GM12878 (cell line): ENCODE results near the gene SORCS2. TPM values are rescaled to one million over a fixed set of nuclear protein-coding genes. Genes with fewer than 3 reads are reported as not detected.

ENCODE experiments used
- ATAC-seq: fragments of 200-7000 bp; cut with Tn5 transposase; 3 replicates; pipeline ENCODE4 v1.9.1; 2020; ENCODE audit warnings: mild to moderate bottlenecking, moderate library complexity
- BruUV-seq: library from RNA; stranded (reverse); fragments of 400-500 nt; replicated peaks from 2 replicates; lab custom pipeline; 2021; lab: Mats Ljungman, UMichigan
- CTCF ChIA-PET: fragments of 300-600 bp; sonication (Branson Sonifier 250); formaldehyde crosslinking; extraction: SDS; loops from one replicate; lab custom pipeline; 2021; ENCODE audit warnings: inconsistent platforms; lab: Yijun Ruan, JAX
- POLR2A ChIA-PET: fragments of 350-600 bp; formaldehyde crosslinking; extraction: SDS; loops from one replicate; lab custom pipeline; 2021; ENCODE audit warnings: inconsistent platforms; lab: Charles Lee
- RAD21 ChIA-PET: fragments of 300-600 bp; sonication (Branson Sonifier 250); formaldehyde crosslinking; loops from one replicate; lab custom pipeline; 2023; ENCODE audit warnings: antibody characterized with exemption; ENCODE audit not compliant: unreplicated experiment; lab: Charles Lee
- SMC1A ChIA-PET: fragments of 300-600 bp; sonication (Branson Sonifier 250); formaldehyde crosslinking; loops from one replicate; lab custom pipeline; 2023; ENCODE audit not compliant: unreplicated experiment, uncharacterized antibody; lab: Charles Lee
- DNase-seq: peaks from one replicate; pipeline ENCODE4 v3.0.0-alpha.2; 2011; ENCODE audit warnings: low read depth, low spot score
- FAIRE-seq: peaks from 3 replicates; lab custom pipeline; 2011; peaks lifted over from hg19 to GRCh38; lab: Jason Lieb, UNC
- H2AFZ ChIP-seq: 2 replicates; pipeline ENCODE4 v1.6.0; 2011; ENCODE audit warnings: low read depth, low read length, control low read depth; ENCODE audit not compliant: control insufficient read depth
- H3K27ac ChIP-seq: 2 replicates; pipeline ENCODE4 v1.5.1; 2011; ENCODE audit warnings: control low read depth; ENCODE audit not compliant: control insufficient read depth, insufficient read depth
- H3K27me3 ChIP-seq, 2 experiments: replicated peaks in 1 of 2; 2 replicates each; pipeline versions ENCODE4 v1.6.0 to v1.6.1; 2011; ENCODE audit warnings: low read length in 1 of 2; ENCODE audit not compliant: control insufficient read depth in 2 of 2, insufficient read depth in 2 of 2
- H3K36me3 ChIP-seq, 2 experiments: 2 replicates each; pipeline ENCODE4 v1.5.1; 2011; ENCODE audit warnings: low read length in 1 of 2; ENCODE audit not compliant: control insufficient read depth in 2 of 2, insufficient read depth in 2 of 2
- H3K4me1 ChIP-seq: 2 replicates; pipeline ENCODE4 v1.6.1; 2011; ENCODE audit warnings: mild to moderate bottlenecking, low read length, moderate library complexity, mixed read lengths; ENCODE audit not compliant: control insufficient read depth, insufficient read depth
- H3K4me2 ChIP-seq: 2 replicates; pipeline ENCODE4 v1.6.0; 2011; ENCODE audit warnings: control low read depth; ENCODE audit not compliant: control insufficient read depth, insufficient read depth
- H3K4me3 ChIP-seq: fragments of 200-600 bp; sonication (generic); 2 replicates; pipeline ENCODE4 v1.5.1; 2016
- H3K79me2 ChIP-seq: 2 replicates; pipeline ENCODE4 v1.6.0; 2011; ENCODE audit warnings: low read length; ENCODE audit not compliant: control insufficient read depth, insufficient read depth
- H3K9ac ChIP-seq: 2 replicates; pipeline ENCODE4 v1.8.0; 2011; ENCODE audit warnings: low read length, control low read depth, mixed read lengths; ENCODE audit not compliant: control insufficient read depth, insufficient read depth
- H3K9me3 ChIP-seq: replicated peaks from 3 replicates; pipeline ENCODE4 v1.5.1; 2011; ENCODE audit warnings: mild to moderate bottlenecking, low read length; ENCODE audit not compliant: control insufficient read depth, insufficient read depth
- H4K20me1 ChIP-seq: 2 replicates; pipeline ENCODE4 v1.6.0; 2011; ENCODE audit not compliant: control insufficient read depth, insufficient read depth
- ATF2 ChIP-seq: IDR thresholded peaks from 2 replicates; pipeline ENCODE4 v1.6.1; 2012; ENCODE audit warnings: low read length, inconsistent platforms
- ATF3 ChIP-seq: IDR thresholded peaks from 2 replicates; pipeline ENCODE4 v1.6.1; 2011; ENCODE audit warnings: low read depth, mild to moderate bottlenecking, low read length, moderate library complexity, borderline replicate concordance; ENCODE audit errors: extremely low read depth
- CREM ChIP-seq: IDR thresholded peaks from 2 replicates; pipeline ENCODE4 v1.6.1; 2014; ENCODE audit warnings: antibody characterized with exemption, low read depth
- EP300 ChIP-seq, 2 experiments: fragments of 150-350 bp in 1 of 2; IDR thresholded peaks; 2 replicates each; pipeline ENCODE4 v1.6.1; 2011 to 2012; ENCODE audit warnings: low read depth in 2 of 2, low read length in 2 of 2, borderline replicate concordance in 1 of 2, improper control_type of control experiment in 1 of 2, inconsistent platforms in 1 of 2; ENCODE audit not compliant: control insufficient read depth in 1 of 2
- IKZF2 ChIP-seq, 2 experiments: fragments of 450-650 bp; IDR thresholded peaks; 2 replicates each; pipeline ENCODE4 v1.6.1; 2017; ENCODE audit warnings: mild to moderate bottlenecking in 2 of 2, moderate library complexity in 2 of 2
- IRF4 ChIP-seq: IDR thresholded peaks from 2 replicates; pipeline ENCODE4 v1.6.1; 2011; ENCODE audit warnings: low read depth, low read length
- KAT2A ChIP-seq: conservative IDR thresholded peaks from 2 replicates; pipeline ENCODE4 v1.6.1; 2011; ENCODE audit warnings: low read depth, low read length; ENCODE audit not compliant: control insufficient read depth
- LARP7 ChIP-seq: fragments of 450-650 bp; IDR thresholded peaks from 2 replicates; pipeline ENCODE4 v1.6.1; 2017; ENCODE audit warnings: mild to moderate bottlenecking
- MEF2B ChIP-seq: fragments of 450-650 bp; IDR thresholded peaks from 2 replicates; pipeline ENCODE4 v1.6.1; 2018; ENCODE audit warnings: mild to moderate bottlenecking, moderate library complexity; ENCODE audit not compliant: partially characterized antibody, poor library complexity, severe bottlenecking
- MTA3 ChIP-seq: IDR thresholded peaks from 2 replicates; pipeline ENCODE4 v1.6.1; 2012; ENCODE audit warnings: low read length, inconsistent platforms, borderline replicate concordance
- MXI1 ChIP-seq: fragments of 150-350 bp; IDR thresholded peaks from 2 replicates; pipeline ENCODE4 v1.6.1; 2011; ENCODE audit warnings: low read depth, mild to moderate bottlenecking, inconsistent platforms, low read length, improper control_type of control experiment
- NKRF ChIP-seq: fragments of 450-650 bp; conservative IDR thresholded peaks from 2 replicates; pipeline ENCODE4 v1.6.1; 2017; ENCODE audit warnings: mild to moderate bottlenecking, moderate library complexity
- PAX8 ChIP-seq: fragments of 450-650 bp; IDR thresholded peaks from 2 replicates; pipeline ENCODE4 v1.6.1; 2017; ENCODE audit warnings: mild to moderate bottlenecking, moderate library complexity
- POLR2AphosphoS5 ChIP-seq: IDR thresholded peaks from 2 replicates; pipeline ENCODE4 v1.6.1; 2011; ENCODE audit warnings: mild to moderate bottlenecking, low read length, inconsistent platforms
- RBBP5 ChIP-seq: fragments of 200-600 bp; sonication (generic); conservative IDR thresholded peaks from 2 replicates; pipeline ENCODE4 v1.6.1; 2016
- RFX5 ChIP-seq: IDR thresholded peaks from 2 replicates; pipeline ENCODE4 v1.6.1; 2011; ENCODE audit warnings: low read depth, low read length, improper control_type of control experiment
- TAF1 ChIP-seq: IDR thresholded peaks from 2 replicates; pipeline ENCODE4 v1.6.1; 2011; ENCODE audit warnings: mild to moderate bottlenecking, low read depth, low read length, borderline replicate concordance
- TARDBP ChIP-seq: IDR thresholded peaks from 2 replicates; pipeline ENCODE4 v1.6.1; 2016; ENCODE audit warnings: borderline replicate concordance
- ZZZ3 ChIP-seq: IDR thresholded peaks from 2 replicates; pipeline ENCODE4 v1.6.1; 2011; ENCODE audit warnings: low read depth; ENCODE audit not compliant: control insufficient read depth, insufficient read length
- WGBS: methylation state at CpG from one replicate; pipeline ENCODE4 v1.1.6; 2016; ENCODE audit warnings: low lambda C conversion rate; ENCODE audit not compliant: insufficient replicate concordance, insufficient coverage; ENCODE audit errors: missing lambda C conversion rate; 5-methylcytosine and 5-hydroxymethylcytosine counted together
- in situ Hi-C: fragments of 300-500 bp; cut with MboI; formaldehyde crosslinking; loops from 9 replicates; pipeline ENCODE4 v1.14.3; 2018; ENCODE audit warnings: mixed read lengths
- intact Hi-C: fragments of 100-400 bp; cut with micrococcal nuclease; formaldehyde crosslinking; loops from one replicate; pipeline ENCODE4 v1.14.2; 2022; ENCODE audit not compliant: unreplicated experiment
- polyA plus RNA-seq, 11 experiments: library from polyadenylated mRNA; depleted of rRNA in 4 of 11; unstranded in 6 of 11; stranded (reverse) in 5 of 11; fragments of >200 nt; fragmentation: Nextera tagmentation in 4 of 11; fragmentation: Illumina TruSeq in 1 of 11; extraction: Ambion mirVana in 4 of 11; extraction: Trizol in 1 of 11; gene quantifications; 1 replicate in 1 of 11; 2 replicates in 10 of 11; pipeline versions ENCODE4 v1.2.1 to v1.2.3, GENCODE V29; 2011 to 2016; ENCODE audit warnings: inconsistent platforms in 2 of 11, missing spikeins in 2 of 11, low read depth in 1 of 11
- total RNA-seq, 4 experiments: library from RNA; depleted of rRNA in 3 of 4; stranded (reverse); fragments of >200 nt in 3 of 4; fragmentation: Illumina TruSeq in 1 of 4; extraction: Trizol in 1 of 4; gene quantifications; 2 replicates each; pipeline versions ENCODE4 v1.2.1 to v1.2.3, GENCODE V29; 2013 to 2021

The SORCS2 gene
- total and polyA plus RNA-seq, 10 of the 15 experiments (the other 5 are each of a cell fraction or from before 2014, with no cell fraction given), result 0.01 to 0.15 (median 0.05) TPM; not detected in 5

- TF ChIP-seq ATF2, result no peak
- no peak for TF ChIP-seq EP300 (IDR thresholded peaks at IDR 0.05; ENCODE audit: borderline replicate concordance in 1 of 2, control insufficient read depth in 1 of 2, low read depth in 2 of 2, low read length in 2 of 2)
- no peak for TF ChIP-seq MXI1
Observed at GRCh38 chr4:7204656-7205387, 12.5 kb downstream of the SORCS2 start (continued).

GRCh38 chr4:7206385-7206784, 14.0 kb downstream of the SORCS2 start:
- Histone ChIP-seq H4K20me1 (no peaks in the 10 kb centered on the region), H3K9me3 (no peaks in the 10 kb centered on the region), H3K4me3 (no peak overlapping the region), H3K27me3 (peaks cover 0 to 3% of the 10 kb centered on the region in 2 experiments; a peak in 3 of 4 replicates), H3K4me1 (no peaks in the 10 kb centered on the region), H3K4me2 (no peak overlapping the region), H2AFZ (no peak overlapping the region), H3K27ac (no peak overlapping the region), H3K36me3 (no peaks in the 10 kb centered on the region), H3K9ac (no peak overlapping the region), H3K79me2 (no peaks in the 10 kb centered on the region)
- no peak for TF ChIP-seq MTA3
- no peak for TF ChIP-seq IRF4
- TF ChIP-seq IKZF2 (IDR thresholded peaks at IDR 0.05), result no peak
- no peak for TF ChIP-seq TARDBP
- no peak for TF ChIP-seq TAF1
- TF ChIP-seq MEF2B, result no peak
- no peak for TF ChIP-seq RBBP5
- TF ChIP-seq RFX5, result no peak
- TF ChIP-seq ATF3, result no peak
- no peak for TF ChIP-seq CREM
- no peak for TF ChIP-seq MXI1
- TF ChIP-seq POLR2AphosphoS5, result no peak
- TF ChIP-seq ZZZ3, result no peak
- TF ChIP-seq LARP7, result no peak
- TF ChIP-seq PAX8, result no peak
- TF ChIP-seq KAT2A, result no peak
- no peak for TF ChIP-seq NKRF
- in situ Hi-C loops, result no loop called here
- ChIA-PET SMC1A (no interaction called here), POLR2A (no interaction called here), RAD21 (no interaction called here), CTCF (no interaction called here)
- no TSS peak for BruUV-seq
- 16% methylated on average over 9 of the region's 9 CpGs for WGBS
- intact Hi-C loops, result no loop called here
- DNase-seq (no peak), FAIRE-seq (no peak), ATAC-seq (no peak)
